OCI-LY3 (cell line): Measurements from ENCODE around the gene POGZ.

Source experiments
- H2AFZ ChIP-seq: fragments of 200-600, 300-600 bp; shearing (Covaris generic); 2 replicates; pipeline ENCODE4 v1.6.0; 2014; ENCODE audit warnings: antibody characterized with exemption, low read depth, low read length
- H3K27ac ChIP-seq: fragments of 200-600, 300-600 bp; sonication (generic); 2 replicates; pipeline ENCODE4 v1.5.1; 2014; ENCODE audit warnings: mild to moderate bottlenecking, low read length, moderate library complexity, mixed read lengths
- H3K27me3 ChIP-seq: fragments of 200-600, 300-600 bp; sonication (generic); 2 replicates; pipeline ENCODE4 v1.6.1; 2014; ENCODE audit warnings: low read depth, low read length, mixed read lengths
- H3K36me3 ChIP-seq: fragments of 200-600, 300-600 bp; sonication (generic); replicated peaks from 2 replicates; pipeline ENCODE3; 2014; ENCODE audit warnings: low read depth, low read length, mixed read lengths
- H3K4me1 ChIP-seq: fragments of 300-600, 200-600 bp; sonication (generic); 2 replicates; pipeline ENCODE4 v1.6.1; 2014; ENCODE audit warnings: low read length, mixed read lengths
- H3K4me2 ChIP-seq: fragments of 200-600, 300-600 bp; sonication (generic); 2 replicates; pipeline ENCODE4 v1.6.1; 2014; ENCODE audit warnings: low read length, mixed read lengths
- H3K4me3 ChIP-seq: fragments of 300-600, 200-600 bp; sonication (generic); 2 replicates; pipeline ENCODE4 v1.5.1; 2014; ENCODE audit warnings: antibody characterized with exemption, mild to moderate bottlenecking, low read length, moderate library complexity
- H3K79me2 ChIP-seq: fragments of 300-600, 200-600 bp; shearing (Covaris generic); 2 replicates; pipeline ENCODE4 v1.6.1; 2014; ENCODE audit warnings: mild to moderate bottlenecking, low read length, mixed read lengths
- H3K9ac ChIP-seq: fragments of 300-600, 200-600 bp; shearing (Covaris generic); 2 replicates; pipeline ENCODE4 v1.6.0; 2014; ENCODE audit warnings: mild to moderate bottlenecking, low read length, moderate library complexity
- H3K9me3 ChIP-seq: fragments of 200-600, 300-600 bp; shearing (Covaris generic); 2 replicates; pipeline ENCODE4 v1.6.1; 2014; ENCODE audit warnings: low read length, mixed read lengths; ENCODE audit not compliant: insufficient read depth
- H4K20me1 ChIP-seq: fragments of 200-600, 300-600 bp; sonication (generic); 2 replicates; pipeline ENCODE4 v1.6.1; 2016; ENCODE audit warnings: low read length, mixed read lengths; ENCODE audit not compliant: insufficient read depth
- EZH2phosphoT487 ChIP-seq: fragments of 200-600 bp; shearing (Covaris generic); IDR thresholded peaks from 2 replicates; pipeline ENCODE4 v1.6.1; 2018; ENCODE audit warnings: antibody characterized with exemption, mixed run types, low read depth
- TF ChIP-seq, protein P1 (sequence below): fragments of 200-600, 300-600 bp; sonication (generic); IDR thresholded peaks from 2 replicates; pipeline ENCODE4 v1.5.1; 2014; ENCODE audit warnings: antibody characterized with exemption, low read length, low read depth

POGZ gene

DNA sequence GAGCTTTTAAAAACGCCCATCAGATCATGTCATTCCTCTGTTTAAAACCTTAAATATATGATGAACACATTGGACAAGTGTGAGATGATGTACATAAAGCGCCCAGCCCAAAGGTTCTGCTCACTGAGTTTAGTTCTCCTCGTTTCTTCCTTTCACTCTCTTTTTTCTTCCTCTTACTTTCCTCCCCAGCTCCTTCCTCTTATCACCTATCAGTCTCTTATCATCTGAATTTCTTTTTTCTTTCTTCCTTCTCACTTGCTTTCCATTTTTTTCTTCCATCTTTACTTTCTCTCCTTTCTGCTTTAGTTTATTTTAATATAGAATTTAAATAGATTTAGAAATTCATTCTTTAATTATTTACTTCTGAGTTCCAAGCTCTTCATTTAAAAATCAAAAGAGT is 17.8 kb upstream of the POGZ start:
- Histone ChIP-seq H3K4me1 (peaks cover 30% of the 10 kb centered on the region), H3K79me2 (no peaks in the 10 kb centered on the region), H2AFZ (no peak overlapping the region), H3K36me3 (no peaks in the 10 kb centered on the region), H3K27ac (no peak overlapping the region), H3K4me2 (no peak overlapping the region), H3K4me3 (no peak overlapping the region), H4K20me1 (no peaks in the 10 kb centered on the region), H3K9me3 (peaks cover 2% of the 10 kb centered on the region; the same call in 1 of the 2 replicates), H3K27me3 (no peaks in the 10 kb centered on the region), H3K9ac (no peak overlapping the region)
- TF ChIP-seq, protein P1, sequence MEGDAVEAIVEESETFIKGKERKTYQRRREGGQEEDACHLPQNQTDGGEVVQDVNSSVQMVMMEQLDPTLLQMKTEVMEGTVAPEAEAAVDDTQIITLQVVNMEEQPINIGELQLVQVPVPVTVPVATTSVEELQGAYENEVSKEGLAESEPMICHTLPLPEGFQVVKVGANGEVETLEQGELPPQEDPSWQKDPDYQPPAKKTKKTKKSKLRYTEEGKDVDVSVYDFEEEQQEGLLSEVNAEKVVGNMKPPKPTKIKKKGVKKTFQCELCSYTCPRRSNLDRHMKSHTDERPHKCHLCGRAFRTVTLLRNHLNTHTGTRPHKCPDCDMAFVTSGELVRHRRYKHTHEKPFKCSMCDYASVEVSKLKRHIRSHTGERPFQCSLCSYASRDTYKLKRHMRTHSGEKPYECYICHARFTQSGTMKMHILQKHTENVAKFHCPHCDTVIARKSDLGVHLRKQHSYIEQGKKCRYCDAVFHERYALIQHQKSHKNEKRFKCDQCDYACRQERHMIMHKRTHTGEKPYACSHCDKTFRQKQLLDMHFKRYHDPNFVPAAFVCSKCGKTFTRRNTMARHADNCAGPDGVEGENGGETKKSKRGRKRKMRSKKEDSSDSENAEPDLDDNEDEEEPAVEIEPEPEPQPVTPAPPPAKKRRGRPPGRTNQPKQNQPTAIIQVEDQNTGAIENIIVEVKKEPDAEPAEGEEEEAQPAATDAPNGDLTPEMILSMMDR = no peak
- no peak for TF ChIP-seq EZH2phosphoT487

- TF ChIP-seq, protein P1 = no peak
- no peaks in the 10 kb centered on the region for H3K27me3 ChIP-seq
- H3K9ac ChIP-seq = no peak overlapping the region
- no peaks in the 10 kb centered on the region for H3K36me3 ChIP-seq
- H3K9me3 ChIP-seq = no peaks in the 10 kb centered on the region
- H2AFZ ChIP-seq = peak overlapping the region; percentile 13; the same call in 1 of the 2 replicates
- peaks cover 30% of the 10 kb centered on the region for H3K4me1 ChIP-seq
- no peak overlapping the region for H3K4me3 ChIP-seq
- H4K20me1 ChIP-seq = no peaks in the 10 kb centered on the region
- H3K27ac ChIP-seq = no peak overlapping the region
- no peaks in the 10 kb centered on the region for H3K79me2 ChIP-seq
- H3K4me2 ChIP-seq = peak overlapping the region; percentile 6; the same call in 1 of the 2 replicates
Measured at GRCh38 chr1:151476083-151476482, 16.8 kb upstream of the POGZ start.

- Histone ChIP-seq H3K4me3 (peak overlapping the region; percentile 39), H3K36me3 (no peaks in the 10 kb centered on the region), H3K27me3 (no peaks in the 10 kb centered on the region), H3K27ac (peak overlapping the region; percentile 70), H3K9me3 (no peaks in the 10 kb centered on the region), H3K79me2 (no peaks in the 10 kb centered on the region), H2AFZ (peak overlapping the region; percentile 92), H3K9ac (peak overlapping the region; percentile 29), H3K4me1 (peaks cover 30% of the 10 kb centered on the region), H3K4me2 (peak overlapping the region; percentile 68), H4K20me1 (no peaks in the 10 kb centered on the region)
- TF ChIP-seq, protein P1 = no peak
- TF ChIP-seq EZH2phosphoT487 = no peak
Measured at GRCh38 chr1:151475175-151475574, 15.9 kb upstream of the POGZ start.

GRCh38 chr1:151474745-151475144 is 15.5 kb upstream of the POGZ start:
- H3K27ac ChIP-seq = peak overlapping the region; percentile 70
- no peaks in the 10 kb centered on the region for H3K79me2 ChIP-seq
- TF ChIP-seq EZH2phosphoT487 = no peak
- TF ChIP-seq, protein P1 = no peak
- no peak overlapping the region for H3K4me3 ChIP-seq
- H3K4me1 ChIP-seq = peaks cover 30% of the 10 kb centered on the region
- H3K36me3 ChIP-seq = no peaks in the 10 kb centered on the region
- no peaks in the 10 kb centered on the region for H3K9me3 ChIP-seq
- peak overlapping the region; percentile 92 for H2AFZ ChIP-seq
- H4K20me1 ChIP-seq = no peaks in the 10 kb centered on the region
- peak overlapping the region; percentile 29; the same call in 1 of the 2 replicates for H3K9ac ChIP-seq
- H3K27me3 ChIP-seq = no peaks in the 10 kb centered on the region
- H3K4me2 ChIP-seq = peak overlapping the region; percentile 68
